Mucosa of rectum (tissue), 2 donors: ENCODE data around the gene RNF187.

Source experiments
- H3K27ac ChIP-seq, 2 donors: one replicate each; pipeline ENCODE4 v1.7.0; 2013; ENCODE audit warnings: inconsistent platforms in 2 of 2, low read depth in 2 of 2, low read length in 2 of 2
- H3K27me3 ChIP-seq, 2 donors: one replicate each; pipeline ENCODE4 v1.7.0; 2013; ENCODE audit warnings: low read length in 2 of 2; ENCODE audit not compliant: control insufficient read depth in 2 of 2, insufficient read depth in 2 of 2
- H3K36me3 ChIP-seq, 2 donors: one replicate each; pipeline ENCODE4 v1.7.0; 2013; ENCODE audit warnings: low read length in 2 of 2; ENCODE audit not compliant: control insufficient read depth in 2 of 2, insufficient read depth in 2 of 2
- H3K4me1 ChIP-seq, 2 donors: one replicate each; pipeline ENCODE4 v1.7.0; 2013; ENCODE audit warnings: low read length in 2 of 2, mild to moderate bottlenecking in 1 of 2; ENCODE audit not compliant: control insufficient read depth in 2 of 2, insufficient read depth in 2 of 2
- H3K4me3 ChIP-seq, 2 donors: one replicate each; pipeline ENCODE4 v1.7.0; 2013; ENCODE audit warnings: low read length in 2 of 2
- H3K9ac ChIP-seq, 2 donors: one replicate each; pipeline ENCODE4 v1.7.0; 2013; ENCODE audit warnings: low read length in 2 of 2, low read depth in 1 of 2, mild to moderate bottlenecking in 1 of 2
- H3K9me3 ChIP-seq, 2 donors: one replicate each; pipeline ENCODE4 v1.7.0; 2013; ENCODE audit warnings: low read length in 2 of 2; ENCODE audit not compliant: control insufficient read depth in 2 of 2
- donor health status: healthy.
- donor health status: Normal muscosa, but diverticular disease.

RNF187 gene

DNA sequence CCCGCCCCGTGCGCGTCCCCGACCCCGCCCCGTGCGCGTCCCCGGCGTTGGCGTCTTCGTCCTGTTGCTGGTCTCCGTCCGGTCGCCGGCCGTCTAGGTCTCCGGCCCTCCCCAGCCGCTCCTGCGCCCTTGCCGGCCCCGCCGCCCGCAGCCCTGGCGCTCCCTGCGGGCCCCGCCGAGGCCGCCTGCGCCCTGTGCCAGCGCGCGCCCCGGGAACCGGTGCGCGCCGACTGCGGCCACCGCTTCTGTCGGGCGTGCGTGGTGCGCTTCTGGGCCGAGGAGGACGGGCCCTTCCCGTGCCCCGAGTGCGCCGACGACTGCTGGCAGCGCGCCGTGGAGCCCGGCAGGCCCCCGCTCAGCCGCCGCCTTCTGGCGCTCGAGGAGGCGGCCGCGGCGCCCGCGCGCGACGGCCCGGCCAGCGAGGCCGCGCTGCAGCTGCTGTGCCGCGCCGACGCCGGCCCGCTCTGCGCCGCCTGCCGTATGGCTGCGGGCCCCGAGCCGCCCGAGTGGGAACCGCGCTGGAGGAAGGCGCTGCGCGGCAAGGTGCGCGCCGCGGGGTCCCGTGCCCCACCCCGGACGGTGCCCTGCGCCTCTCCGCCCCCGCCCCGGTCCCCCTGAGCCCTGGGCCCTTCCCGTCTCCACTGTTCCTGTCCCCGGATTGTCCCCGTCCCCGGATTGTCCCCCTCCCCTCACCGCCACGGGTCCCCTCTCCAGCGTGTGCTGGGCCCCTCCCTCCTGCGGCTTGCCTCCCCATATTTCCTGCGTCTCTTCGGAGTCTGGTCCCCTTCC is at the start of gene RNF187:
RNF187 (plus strand) TSS at position 47 of the 789 bp plus-strand sequence.
- H3K9me3 ChIP-seq = no peaks in the 10 kb centered on the region
- peaks cover 12 to 16% of the 10 kb centered on the region in 2 donors for H3K36me3 ChIP-seq
- H3K9ac ChIP-seq = peak within 1 kb of the TSS; percentile 80 to 98
- H3K4me1 ChIP-seq = peaks cover 9 to 16% of the 10 kb centered on the region in 2 donors
- no peaks in the 10 kb centered on the region for H3K27me3 ChIP-seq
- peak within 1 kb of the TSS; percentile 96 to 100 for H3K27ac ChIP-seq
- peak within 1 kb of the TSS; percentile 95 for H3K4me3 ChIP-seq

GRCh38 chr1:228437424-228437962 is 49.7 kb upstream of the RNF187 start:
- Histone ChIP-seq H3K27me3 (peaks cover 14 to 20% of the 10 kb centered on the region in 2 donors), H3K4me3 (no peak overlapping the region), H3K27ac (no peak overlapping the region)

DNA sequence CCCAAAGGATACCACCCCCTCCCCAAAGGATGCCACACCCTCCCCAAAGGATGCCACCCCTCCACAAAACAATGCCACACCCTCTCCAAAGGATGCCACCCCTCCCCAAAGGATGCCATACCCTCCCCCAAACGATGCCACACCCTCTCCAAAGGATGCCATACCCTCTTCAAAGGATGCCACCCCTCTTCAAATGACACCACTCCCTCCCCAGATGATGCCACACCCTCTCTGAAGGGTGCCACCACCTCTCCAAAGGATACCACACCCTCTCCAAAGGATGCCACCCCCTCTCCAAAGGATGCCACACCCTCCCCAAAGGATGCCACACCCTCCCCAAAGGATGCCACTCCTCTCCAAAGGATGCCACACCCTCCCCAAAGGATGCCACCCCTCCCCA is 48.9 kb upstream of the RNF187 start:
- H3K36me3 ChIP-seq = no peaks in the 10 kb centered on the region
- no peaks in the 10 kb centered on the region for H3K9me3 ChIP-seq
- no peak overlapping the region for H3K4me3 ChIP-seq
- peaks cover 14 to 20% of the 10 kb centered on the region in 2 donors for H3K27me3 ChIP-seq
- no peak overlapping the region for H3K9ac ChIP-seq
- H3K27ac ChIP-seq = no peak overlapping the region
- H3K4me1 ChIP-seq = no peaks in the 10 kb centered on the region

More at GRCh38 chr1:228437424-228437962, 49.7 kb upstream of the RNF187 start:
- no peak overlapping the region for H3K9ac ChIP-seq
- no peaks in the 10 kb centered on the region for H3K9me3 ChIP-seq
- H3K4me1 ChIP-seq = no peaks in the 10 kb centered on the region
- H3K36me3 ChIP-seq = no peaks in the 10 kb centered on the region

GRCh38 chr1:228440761-228441500 is 46.3 kb upstream of the RNF187 start:
- peaks cover 4 to 5% of the 10 kb centered on the region in 2 donors for H3K4me1 ChIP-seq
- H3K27me3 ChIP-seq = peaks cover 23 to 34% of the 10 kb centered on the region in 2 donors
- H3K9ac ChIP-seq = no peak overlapping the region
- H3K4me3 ChIP-seq = no peak overlapping the region
- no peak overlapping the region for H3K27ac ChIP-seq
- H3K9me3 ChIP-seq = no peaks in the 10 kb centered on the region
- H3K36me3 ChIP-seq = no peaks in the 10 kb centered on the region

DNA sequence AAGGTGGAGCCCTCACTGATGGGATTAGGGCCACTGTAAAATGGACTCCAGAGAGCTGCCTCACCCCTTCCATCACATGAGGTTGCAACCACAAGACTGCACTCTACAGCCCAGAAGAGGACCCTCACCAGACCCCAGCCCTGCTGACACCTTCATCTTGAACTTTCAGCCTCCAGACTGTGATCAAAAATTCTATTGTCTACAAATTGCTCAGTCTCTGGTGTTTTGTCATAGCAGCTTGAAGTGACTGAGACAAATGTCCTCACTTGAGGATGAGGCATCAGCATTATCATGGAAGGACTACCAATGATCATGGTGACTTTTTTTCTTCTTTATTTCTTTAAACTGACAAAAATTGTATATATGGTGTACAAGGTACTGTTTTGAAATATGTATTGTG is 43.8 kb upstream of the RNF187 start:
- Histone ChIP-seq H3K27ac (no peak overlapping the region), H3K36me3 (no peaks in the 10 kb centered on the region), H3K9ac (no peak overlapping the region), H3K4me3 (no peak overlapping the region), H3K9me3 (no peaks in the 10 kb centered on the region), H3K27me3 (peaks cover 30 to 40% of the 10 kb centered on the region in 2 donors), H3K4me1 (peaks cover 5 to 7% of the 10 kb centered on the region in 2 donors)

DNA sequence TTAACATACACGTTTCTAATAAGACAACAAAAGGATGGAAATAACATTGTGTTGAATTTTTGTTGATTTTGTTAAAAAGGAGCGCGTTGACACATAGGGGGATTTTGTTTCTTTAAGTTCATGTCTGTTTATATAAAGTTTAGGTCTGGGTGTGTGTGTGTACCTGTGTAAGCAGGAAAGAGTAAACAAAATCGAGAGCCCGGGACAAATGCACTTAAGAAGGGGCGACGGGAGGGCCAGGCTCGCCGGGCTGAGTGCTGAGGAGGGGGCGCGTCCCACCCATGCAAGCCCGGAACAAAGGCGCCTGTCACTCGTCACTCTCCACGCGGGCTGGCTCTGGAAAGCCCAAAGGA is 41.7 kb upstream of the RNF187 start:
- Histone ChIP-seq H3K36me3 (no peaks in the 10 kb centered on the region), H3K4me3 (peak overlapping the region in 1 of 2 donors; percentile 64), H3K9ac (no peak overlapping the region), H3K27ac (no peak overlapping the region), H3K27me3 (peaks cover 25 to 40% of the 10 kb centered on the region in 2 donors), H3K4me1 (peaks cover 5 to 7% of the 10 kb centered on the region in 2 donors), H3K9me3 (no peaks in the 10 kb centered on the region)

- peak overlapping the region in 1 of 2 donors; percentile 64 for H3K4me3 ChIP-seq
- peaks cover 22 to 37% of the 10 kb centered on the region in 2 donors for H3K27me3 ChIP-seq
- peak overlapping the region in 1 of 2 donors; percentile 38 for H3K9ac ChIP-seq
- peaks cover 5 to 7% of the 10 kb centered on the region in 2 donors for H3K4me1 ChIP-seq
- no peaks in the 10 kb centered on the region for H3K36me3 ChIP-seq
- no peaks in the 10 kb centered on the region for H3K9me3 ChIP-seq
- H3K27ac ChIP-seq = no peak overlapping the region
Measured at GRCh38 chr1:228445843-228446650, 41.1 kb upstream of the RNF187 start.

DNA sequence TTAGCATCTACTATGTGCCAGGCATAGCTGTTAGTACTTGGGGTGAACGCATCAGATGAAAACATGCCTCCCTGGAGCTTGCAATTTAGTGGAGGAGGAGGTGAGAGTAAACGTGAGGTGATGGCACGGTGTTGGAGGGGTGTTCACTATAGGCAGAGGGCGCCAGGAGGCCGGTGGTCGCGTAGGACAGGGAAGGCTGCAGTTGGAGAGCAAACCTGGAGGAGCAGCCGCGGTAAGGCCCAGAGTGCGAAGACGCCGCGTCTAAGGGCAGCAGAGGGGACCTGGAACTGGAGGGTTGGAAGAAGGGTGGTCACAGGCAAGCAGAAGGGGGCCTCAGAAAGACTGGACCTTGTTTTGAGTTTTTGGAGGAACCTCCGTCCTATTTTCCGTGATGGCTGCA is 40.3 kb upstream of the RNF187 start:
- H3K4me1 ChIP-seq = peaks cover 5 to 7% of the 10 kb centered on the region in 2 donors
- peaks cover 21 to 31% of the 10 kb centered on the region in 2 donors for H3K27me3 ChIP-seq
- H3K27ac ChIP-seq = no peak overlapping the region
- H3K4me3 ChIP-seq = no peak overlapping the region
- no peaks in the 10 kb centered on the region for H3K36me3 ChIP-seq
- H3K9me3 ChIP-seq = no peaks in the 10 kb centered on the region
- no peak overlapping the region for H3K9ac ChIP-seq

DNA sequence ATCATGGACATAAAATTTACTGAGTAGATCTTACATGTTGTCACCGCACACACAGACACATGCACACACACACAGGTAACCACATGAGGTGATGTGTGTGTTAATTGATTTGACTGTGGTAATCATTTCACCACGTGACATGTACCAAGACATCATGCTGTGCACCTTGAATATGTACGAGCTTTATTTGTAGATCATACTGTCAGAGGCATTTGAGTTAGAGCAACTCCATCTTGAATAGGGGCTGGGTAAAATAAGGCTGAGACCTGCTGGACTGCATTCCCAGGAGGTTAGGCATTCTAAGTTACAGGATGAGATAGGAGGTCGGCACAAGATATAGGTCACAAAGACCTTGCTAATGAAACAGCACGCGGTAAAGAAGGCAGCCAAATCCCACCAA is 38.8 kb upstream of the RNF187 start:
- peaks cover 19 to 26% of the 10 kb centered on the region in 2 donors for H3K27me3 ChIP-seq
- H3K4me3 ChIP-seq = no peak overlapping the region
- no peak overlapping the region for H3K9ac ChIP-seq
- no peaks in the 10 kb centered on the region for H3K36me3 ChIP-seq
- H3K9me3 ChIP-seq = no peaks in the 10 kb centered on the region
- H3K27ac ChIP-seq = no peak overlapping the region
- H3K4me1 ChIP-seq = peaks cover 5 to 7% of the 10 kb centered on the region in 2 donors
